HG03097 (cell line): ENCODE measurements around the gene RBM8A.

Experiments used
- ATAC-seq: cut with Tn5 transposase; IDR thresholded peaks from one replicate; pipeline ENCODE4 v1.9.1; 2021; ENCODE audit not compliant: unreplicated experiment, low FRiP score

The RBM8A gene

DNA sequence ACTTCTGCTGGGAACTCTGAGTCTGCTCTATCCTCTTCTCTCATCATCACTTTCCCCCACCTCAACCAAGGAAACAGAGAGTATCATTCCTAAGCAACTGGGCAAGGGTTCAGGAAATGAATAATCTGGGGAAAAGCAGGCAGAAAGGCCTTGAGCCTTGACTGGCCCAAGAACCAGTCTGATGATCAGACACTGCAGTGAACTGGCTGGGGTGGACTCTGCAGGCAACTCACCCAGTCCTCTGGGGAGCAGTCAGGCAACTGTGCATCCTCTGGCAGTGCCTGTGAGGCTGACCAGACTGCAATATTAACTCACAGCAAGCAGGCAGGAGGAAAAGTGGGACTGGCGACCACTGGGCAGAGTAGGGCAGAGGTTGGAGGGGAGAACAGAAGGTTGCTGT is 42.6 kb downstream of the RBM8A start:
- ATAC-seq, result no peak

DNA sequence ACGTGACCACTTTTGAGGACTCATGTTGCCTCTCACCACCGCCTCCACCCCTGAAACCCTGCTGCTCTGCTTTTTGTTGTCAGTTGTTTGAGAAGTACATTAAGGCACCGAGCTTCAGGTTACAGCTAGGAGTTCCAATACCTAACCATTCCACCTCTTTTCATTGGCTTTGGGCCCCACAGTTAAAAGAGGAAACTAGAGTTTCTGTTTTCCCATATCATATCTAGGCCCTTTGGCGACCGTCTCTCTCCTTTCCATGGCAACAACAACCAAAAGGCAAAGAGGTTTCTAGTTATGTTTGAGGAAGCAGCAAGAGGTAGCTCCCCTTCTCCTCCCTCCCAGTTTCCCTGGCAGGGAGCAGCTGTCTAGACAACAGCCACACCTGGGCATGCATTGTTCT is 47.5 kb downstream of the RBM8A start:
- no peak for ATAC-seq

DNA sequence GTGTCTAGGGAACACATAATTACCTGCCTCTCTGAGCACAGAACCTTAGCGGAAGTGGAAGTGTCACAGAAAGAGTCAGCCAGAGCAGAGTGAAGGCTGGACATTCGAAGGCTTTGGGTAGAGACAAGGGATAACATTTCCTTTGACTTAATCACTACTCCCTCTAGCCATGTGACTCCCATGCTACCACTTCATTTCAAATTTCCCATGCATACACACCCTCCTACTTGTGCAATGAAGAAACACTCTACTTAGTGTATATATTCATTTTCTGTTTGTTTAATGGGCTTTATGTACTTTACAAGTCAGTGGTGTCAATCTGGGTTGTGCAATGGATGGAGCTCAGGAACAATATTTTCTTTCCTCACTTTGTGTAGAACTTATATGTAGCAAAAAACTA is 48.6 kb downstream of the RBM8A start:
- no peak for ATAC-seq

DNA sequence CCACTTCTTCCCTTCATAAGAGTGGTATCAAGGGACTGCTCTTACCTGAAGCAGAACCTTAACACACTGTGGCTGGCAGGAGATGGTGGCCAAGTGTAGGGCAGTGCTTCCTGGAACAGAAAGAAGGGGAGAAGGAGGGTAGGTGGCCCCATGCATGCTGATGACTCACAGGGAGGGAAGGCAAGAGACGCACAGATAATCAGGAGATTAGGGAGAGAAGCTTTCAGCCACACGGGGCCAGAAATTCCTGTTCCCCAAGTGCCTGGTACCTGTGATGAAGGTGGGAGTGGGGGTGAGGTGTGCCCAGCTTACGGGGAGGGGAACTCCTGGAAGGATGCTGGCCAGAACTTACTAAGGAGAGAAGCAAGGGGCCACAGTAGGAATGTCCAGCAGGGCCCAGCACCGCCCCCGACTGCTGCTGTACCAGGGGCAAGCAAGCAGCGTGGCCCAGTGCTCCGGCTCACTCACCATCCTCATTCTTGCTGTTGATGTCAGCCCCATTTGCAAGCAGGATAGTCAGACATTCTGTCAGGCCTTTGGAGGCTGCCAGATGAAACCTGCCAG is 49.3 kb downstream of the RBM8A start:
- ATAC-seq, result no peak

DNA sequence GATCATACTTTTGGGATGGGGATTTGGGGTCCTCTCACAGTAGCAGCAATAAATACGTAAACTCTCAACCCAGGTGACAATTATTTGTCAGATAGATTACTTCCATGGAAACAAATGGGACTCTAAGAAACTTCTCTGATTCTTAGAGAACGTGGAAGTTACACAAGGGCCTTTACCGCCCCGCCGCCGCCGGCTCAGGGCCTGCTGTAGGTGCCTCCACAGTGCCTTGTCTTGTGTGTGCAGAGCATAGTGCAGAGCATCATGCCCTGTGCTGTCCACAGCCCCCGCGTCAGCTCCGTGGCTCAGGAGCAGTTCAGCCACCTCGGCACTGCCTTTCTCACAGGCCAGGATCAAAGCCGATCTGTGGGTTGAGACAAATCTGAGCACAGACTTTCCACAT is 52.6 kb downstream of the RBM8A start:
- ATAC-seq, result no peak

DNA sequence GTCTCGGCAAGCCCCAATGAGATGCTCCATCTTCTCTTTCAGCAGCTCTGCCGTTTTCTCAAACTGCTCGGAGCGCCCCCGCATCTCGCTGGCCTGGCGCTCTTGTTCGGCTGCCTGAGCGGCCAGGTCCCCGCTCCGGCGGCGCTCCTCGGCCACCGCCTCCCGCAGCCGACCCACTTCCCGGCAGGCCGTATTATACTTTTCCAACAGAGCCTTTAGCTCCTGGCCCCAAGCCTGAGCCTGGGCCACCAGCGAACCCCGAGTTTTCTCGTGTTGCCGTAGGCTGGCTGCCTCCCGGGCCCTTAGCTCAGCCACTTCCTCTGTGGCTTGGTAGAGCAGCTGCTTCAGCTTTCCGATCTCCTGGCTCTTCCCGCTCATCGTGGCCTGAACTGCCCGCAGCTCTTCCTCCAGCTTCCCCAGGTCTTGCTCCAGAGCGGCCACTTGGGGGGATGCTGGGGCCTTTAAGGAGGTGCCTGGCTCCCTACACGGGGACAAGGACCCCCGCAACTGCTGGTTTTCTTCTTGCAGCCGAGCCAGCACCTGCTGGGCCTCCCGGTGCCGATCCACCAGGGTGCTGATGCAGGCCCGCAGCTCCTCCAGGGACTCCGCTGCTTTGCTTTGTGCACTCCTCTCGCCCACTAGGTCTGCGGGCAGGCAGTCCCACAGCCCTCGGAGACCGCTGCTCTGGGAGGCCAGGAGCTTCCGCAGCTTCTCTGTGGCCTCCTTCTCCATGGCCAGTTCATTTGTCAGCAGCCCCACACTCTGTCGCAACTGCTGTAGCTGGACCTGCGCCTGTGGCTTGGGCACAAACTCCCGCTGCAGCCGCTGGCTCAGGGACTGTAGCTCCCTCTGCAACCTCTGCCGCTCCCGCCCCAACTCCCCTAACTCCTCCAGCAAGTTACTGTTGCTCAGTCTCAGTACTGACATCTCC is 55.0 kb downstream of the RBM8A start:
- no peak for ATAC-seq
